ENCODE measurements around the gene PTCH2.

DNA sequence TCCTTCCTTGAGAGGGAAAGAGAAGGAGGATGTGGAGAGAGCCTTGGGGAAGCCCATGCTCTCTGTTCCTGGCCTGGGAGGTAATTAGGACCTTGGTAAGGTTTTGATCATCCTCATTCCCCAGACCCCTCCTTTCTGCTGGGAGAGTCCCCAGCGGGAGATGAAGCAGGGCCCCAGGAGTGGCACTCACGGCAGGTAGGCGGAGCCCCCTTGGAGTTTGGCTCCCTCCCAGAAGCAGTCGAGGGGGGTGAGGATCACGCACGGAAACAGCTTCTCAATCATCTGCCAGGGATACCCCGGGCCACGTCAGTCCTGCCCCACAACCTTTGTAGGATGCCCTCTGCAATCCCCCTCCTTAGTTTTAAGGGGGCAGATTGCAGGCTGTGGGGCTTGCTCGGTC is 11.5 kb downstream of the PTCH2 start:
- TF ChIP-seq, protein P1, sequence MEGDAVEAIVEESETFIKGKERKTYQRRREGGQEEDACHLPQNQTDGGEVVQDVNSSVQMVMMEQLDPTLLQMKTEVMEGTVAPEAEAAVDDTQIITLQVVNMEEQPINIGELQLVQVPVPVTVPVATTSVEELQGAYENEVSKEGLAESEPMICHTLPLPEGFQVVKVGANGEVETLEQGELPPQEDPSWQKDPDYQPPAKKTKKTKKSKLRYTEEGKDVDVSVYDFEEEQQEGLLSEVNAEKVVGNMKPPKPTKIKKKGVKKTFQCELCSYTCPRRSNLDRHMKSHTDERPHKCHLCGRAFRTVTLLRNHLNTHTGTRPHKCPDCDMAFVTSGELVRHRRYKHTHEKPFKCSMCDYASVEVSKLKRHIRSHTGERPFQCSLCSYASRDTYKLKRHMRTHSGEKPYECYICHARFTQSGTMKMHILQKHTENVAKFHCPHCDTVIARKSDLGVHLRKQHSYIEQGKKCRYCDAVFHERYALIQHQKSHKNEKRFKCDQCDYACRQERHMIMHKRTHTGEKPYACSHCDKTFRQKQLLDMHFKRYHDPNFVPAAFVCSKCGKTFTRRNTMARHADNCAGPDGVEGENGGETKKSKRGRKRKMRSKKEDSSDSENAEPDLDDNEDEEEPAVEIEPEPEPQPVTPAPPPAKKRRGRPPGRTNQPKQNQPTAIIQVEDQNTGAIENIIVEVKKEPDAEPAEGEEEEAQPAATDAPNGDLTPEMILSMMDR (IDR thresholded peaks at IDR 0.05) = no peak
- no peak for TF ChIP-seq POLR2A (IDR thresholded peaks at IDR 0.05)

Measured in Peyer's patch (tissue), 4 donors.